HG02610 (cell line): ENCODE data around the gene RFTN2.
"Not testable (repeated sequence)": the region's sequence is repeated elsewhere in the genome, so short reads cannot be mapped to it uniquely, and the experiment has no call there.

Experiments
- ATAC-seq: cut with Tn5 transposase; IDR thresholded peaks from one replicate; pipeline ENCODE4 v1.9.1; 2021; ENCODE audit warnings: mild to moderate bottlenecking, moderate library complexity; ENCODE audit not compliant: unreplicated experiment

Gene RFTN2

GRCh38 chr2:197555467-197555866 lies 119.9 kb downstream of the RFTN2 start:
- ATAC-seq: no peak

- not testable (repeated sequence) for ATAC-seq
These were observed 124.1 kb downstream of the RFTN2 start for GRCh38 chr2:197551260-197551659.

- ATAC-seq: no peak
These were observed 126.8 kb downstream of the RFTN2 start for GRCh38 chr2:197548582-197548981.

- ATAC-seq: no peak
These were observed 128.1 kb downstream of the RFTN2 start for GRCh38 chr2:197547163-197547900.

- ATAC-seq: no peak
These were observed 132.2 kb downstream of the RFTN2 start for GRCh38 chr2:197543206-197543605.

GRCh38 chr2:197539734-197540133 lies 135.7 kb downstream of the RFTN2 start:
- no peak for ATAC-seq

GRCh38 chr2:197538412-197538811 lies 137.0 kb downstream of the RFTN2 start:
- ATAC-seq: no peak
